PFSK-1 (cell line): Measurements from ENCODE around the gene RBM20.

ENCODE experiments used
- FOXP2 ChIP-seq: optimal IDR thresholded peaks from 2 replicates; pipeline ENCODE3; 2011; ENCODE audit warnings: borderline replicate concordance, control low read depth, inconsistent platforms; ENCODE audit not compliant: insufficient read depth; ENCODE audit errors: extremely low read length, extremely low read depth
- POLR2AphosphoS5 ChIP-seq: IDR thresholded peaks from 2 replicates; pipeline ENCODE4 v1.6.1; 2012; ENCODE audit warnings: low read depth, mild to moderate bottlenecking, control low read depth, low read length, moderate library complexity
- REST ChIP-seq, 2 experiments: IDR thresholded peaks; 2 replicates each; pipeline versions ENCODE4 v1.6.1 to v1.8.0; 2011 to 2012; ENCODE audit warnings: low read depth in 2 of 2, low read length in 2 of 2, control low read depth in 1 of 2, inconsistent platforms in 1 of 2, mild to moderate bottlenecking in 1 of 2, moderate library complexity in 1 of 2; ENCODE audit not compliant: insufficient read depth in 1 of 2
- SIN3A ChIP-seq: IDR thresholded peaks from 2 replicates; pipeline ENCODE4 v1.6.1; 2012; ENCODE audit warnings: mild to moderate bottlenecking, low read length, moderate library complexity, borderline replicate concordance; ENCODE audit not compliant: insufficient read depth
- TAF1 ChIP-seq: IDR thresholded peaks from 2 replicates; pipeline ENCODE4 v1.6.1; 2012; ENCODE audit warnings: low read length, control low read depth, borderline replicate concordance; ENCODE audit not compliant: insufficient read depth

- TF ChIP-seq POLR2AphosphoS5 (no peak), REST (IDR thresholded peaks at IDR 0.05; ENCODE audit: insufficient read depth in 1 of 2, low read depth in 2 of 2, low read length in 2 of 2) (no peak), SIN3A (no peak), TAF1 (no peak), FOXP2 (no peak)
These were observed 174.4 kb downstream of the RBM20 start for GRCh38 chr10:110818311-110819256.
